GM19025 (cell line): ENCODE data around the gene FSTL5.

Experiments
- ATAC-seq: cut with Tn5 transposase; IDR thresholded peaks from one replicate; pipeline ENCODE4 v1.9.1; 2021; ENCODE audit warnings: mild to moderate bottlenecking, low read depth, moderate library complexity; ENCODE audit not compliant: unreplicated experiment

The FSTL5 gene

DNA sequence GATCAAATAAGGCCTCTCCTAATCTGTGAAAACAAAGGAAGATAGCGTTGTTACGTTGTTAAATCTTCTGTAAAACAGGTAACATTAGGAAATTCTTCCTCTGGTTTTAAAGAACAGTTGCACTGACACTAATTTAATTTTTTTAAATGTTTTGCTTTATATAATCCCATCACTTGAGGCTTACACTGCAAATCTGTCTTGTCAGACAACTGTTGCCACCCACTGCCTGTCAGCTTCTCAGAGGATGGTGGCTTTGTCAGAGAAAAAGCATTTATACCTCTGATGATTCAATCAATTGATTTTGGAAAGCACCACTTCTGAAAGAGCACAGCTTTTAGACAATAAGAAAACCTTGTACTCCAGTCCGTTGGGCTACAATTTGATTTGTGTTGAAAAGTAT lies 799.1 kb downstream of the FSTL5 start:
- ATAC-seq: no peak

DNA sequence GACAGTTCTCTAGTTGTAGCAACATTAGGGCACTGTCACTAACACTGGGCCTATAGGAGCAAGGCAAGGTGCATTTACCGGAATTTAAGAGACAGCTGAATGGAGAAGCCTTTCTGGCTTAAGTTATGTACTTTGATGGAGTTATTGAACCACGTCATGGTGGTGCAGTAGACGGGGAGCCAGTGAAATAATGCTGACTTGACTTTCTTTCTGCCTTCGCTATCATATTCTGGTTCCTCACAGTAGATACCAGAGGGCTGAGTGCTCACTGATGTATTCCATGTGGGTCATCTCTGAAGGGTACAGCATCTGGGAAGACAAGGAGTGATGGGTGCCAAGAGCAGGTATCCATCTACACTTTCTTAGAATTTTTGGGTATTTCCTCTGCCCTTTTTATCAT lies 802.8 kb downstream of the FSTL5 start:
- no peak for ATAC-seq

DNA sequence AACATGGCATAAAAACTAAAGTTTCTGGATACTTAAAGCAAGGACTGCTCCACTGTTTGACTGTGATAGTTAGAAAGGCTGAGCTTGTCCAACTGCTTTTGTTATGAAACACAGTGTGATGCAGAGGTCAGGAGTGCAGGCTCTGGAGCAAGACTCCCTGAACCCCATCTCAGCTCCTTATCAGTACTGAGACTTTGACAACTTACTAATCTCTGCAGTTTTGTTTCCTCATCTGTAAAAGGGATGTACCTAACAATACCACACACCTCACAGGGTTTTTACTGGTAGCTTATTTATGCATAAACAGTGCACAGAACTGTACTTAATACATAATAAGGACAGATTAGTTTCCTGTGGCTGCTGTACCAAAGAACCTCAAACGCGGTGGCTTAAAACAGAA lies 804.3 kb downstream of the FSTL5 start:
- ATAC-seq: no peak

DNA sequence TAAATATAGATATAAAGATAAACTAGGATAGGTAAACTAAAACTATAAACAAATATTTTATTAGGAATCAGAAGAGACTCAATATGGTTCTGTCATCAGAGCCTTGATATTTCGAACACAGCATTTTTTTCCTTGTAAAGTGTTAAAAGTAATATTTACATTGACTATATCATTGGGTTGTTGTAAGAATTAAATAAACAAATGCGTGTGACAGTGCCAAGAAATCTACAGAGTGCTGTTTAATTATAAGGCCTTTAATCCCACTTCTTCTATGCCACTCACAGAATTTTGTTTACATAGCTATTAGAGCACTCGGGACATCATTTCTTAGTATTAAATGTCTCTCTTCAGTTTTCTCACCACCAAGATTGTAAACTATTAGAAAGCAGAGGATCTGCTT lies 807.4 kb downstream of the FSTL5 start:
- ATAC-seq: no peak

DNA sequence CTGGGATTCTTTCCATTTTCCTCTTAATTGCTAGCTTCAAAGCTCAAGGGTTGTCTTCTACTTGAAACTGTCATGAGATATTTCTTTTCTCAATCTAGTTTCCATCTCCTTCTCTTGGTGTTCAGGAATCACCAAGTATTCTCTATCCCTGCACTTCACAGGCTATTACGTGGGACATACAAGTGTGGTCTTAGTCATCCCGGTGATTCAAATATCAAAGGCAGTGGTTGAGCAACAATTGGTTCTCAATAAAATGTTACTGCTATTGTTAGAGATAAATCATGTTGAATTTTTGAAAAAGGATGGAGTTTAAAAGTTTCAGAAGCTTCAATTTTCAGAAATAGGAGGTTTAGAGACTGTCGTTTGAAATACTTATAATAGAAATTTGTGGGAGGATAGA lies 812.9 kb downstream of the FSTL5 start:
- ATAC-seq: no peak

DNA sequence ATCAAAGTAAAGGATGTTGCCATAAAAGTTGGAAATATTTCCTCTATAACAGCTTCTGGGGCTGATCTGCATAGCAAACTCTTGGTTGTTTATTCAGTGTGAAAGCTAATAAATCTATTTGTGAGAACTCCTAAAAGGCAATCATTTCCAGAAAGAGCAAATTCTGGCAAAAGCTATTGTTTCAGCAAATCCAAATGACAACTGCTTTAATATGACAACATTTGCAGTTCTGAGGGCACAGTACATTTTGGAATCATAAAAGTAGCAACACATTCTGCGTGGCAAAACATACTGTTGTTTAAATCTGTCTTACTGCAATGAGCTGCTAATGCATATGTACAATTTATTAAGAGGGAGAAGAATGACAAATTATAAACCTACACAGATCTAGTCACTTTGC lies 818.1 kb downstream of the FSTL5 start:
- ATAC-seq: no peak

DNA sequence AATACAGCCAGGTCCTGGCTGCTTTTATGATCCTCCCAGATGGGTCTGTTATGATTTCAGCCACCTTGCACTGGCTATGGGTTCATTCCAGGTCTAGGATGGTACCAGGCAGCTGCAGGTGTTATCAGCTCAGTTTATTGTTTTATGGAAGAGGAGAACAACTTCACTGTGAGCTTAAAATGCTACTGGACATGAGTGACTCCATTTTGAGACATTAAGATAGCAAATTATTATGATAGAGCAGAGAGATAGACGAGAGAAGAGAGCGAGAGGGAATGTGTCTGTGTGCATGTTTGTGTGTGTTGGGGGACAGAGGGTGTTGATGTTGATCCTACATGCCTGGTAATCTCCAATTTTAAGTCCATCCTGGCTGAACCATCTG lies 820.2 kb downstream of the FSTL5 start:
- no peak for ATAC-seq

DNA sequence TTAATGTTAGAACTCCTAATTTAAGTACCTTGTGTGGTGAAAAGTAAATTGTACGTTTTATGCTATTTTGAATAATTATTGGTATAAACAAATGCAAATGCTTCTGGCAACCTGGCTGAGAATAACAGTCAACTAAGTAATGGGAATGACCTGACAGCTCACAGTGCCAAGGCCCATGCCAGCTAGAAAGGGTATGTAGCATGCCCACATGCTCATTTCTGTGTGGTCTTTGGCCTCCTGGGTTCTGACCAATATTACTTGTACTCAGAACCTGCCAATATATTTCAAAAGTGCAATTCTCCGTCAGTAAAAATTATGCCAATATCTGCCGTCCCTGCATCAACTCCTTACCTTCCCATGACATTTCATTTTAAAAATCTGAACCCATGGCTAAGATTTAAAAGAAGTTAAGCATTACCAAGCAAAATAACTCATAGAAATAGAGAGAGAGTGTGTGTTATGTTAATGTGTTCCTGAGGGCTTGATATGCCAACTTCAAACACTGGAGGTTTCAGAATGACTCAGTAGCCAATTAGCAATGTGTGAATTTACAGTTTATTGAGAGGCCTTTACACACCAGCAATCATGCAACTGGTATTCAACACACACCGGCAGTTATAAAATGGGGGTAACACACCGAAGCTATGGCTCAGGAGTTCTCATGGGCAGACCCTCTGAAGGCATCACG lies 820.8 kb downstream of the FSTL5 start:
- ATAC-seq: no peak

DNA sequence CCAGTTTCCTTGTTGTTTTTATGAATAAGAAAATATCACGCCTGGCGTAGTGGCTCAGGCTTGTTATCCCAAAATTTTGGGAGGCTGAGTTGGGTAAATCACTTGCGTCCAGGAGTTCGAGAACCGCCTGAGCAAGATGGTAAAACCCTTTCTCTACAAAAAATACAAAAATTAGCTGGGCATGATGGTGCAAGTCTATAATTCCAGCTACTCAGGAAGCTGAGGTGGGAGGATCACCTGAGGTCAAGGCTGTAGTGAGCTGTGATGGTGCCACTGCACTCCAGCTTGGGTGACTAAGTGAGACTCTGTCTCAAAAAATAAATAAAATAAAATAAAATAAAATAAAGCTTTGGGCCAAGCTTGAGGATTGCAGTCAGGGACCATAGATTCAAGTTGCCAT lies 827.2 kb downstream of the FSTL5 start:
- no peak for ATAC-seq

DNA sequence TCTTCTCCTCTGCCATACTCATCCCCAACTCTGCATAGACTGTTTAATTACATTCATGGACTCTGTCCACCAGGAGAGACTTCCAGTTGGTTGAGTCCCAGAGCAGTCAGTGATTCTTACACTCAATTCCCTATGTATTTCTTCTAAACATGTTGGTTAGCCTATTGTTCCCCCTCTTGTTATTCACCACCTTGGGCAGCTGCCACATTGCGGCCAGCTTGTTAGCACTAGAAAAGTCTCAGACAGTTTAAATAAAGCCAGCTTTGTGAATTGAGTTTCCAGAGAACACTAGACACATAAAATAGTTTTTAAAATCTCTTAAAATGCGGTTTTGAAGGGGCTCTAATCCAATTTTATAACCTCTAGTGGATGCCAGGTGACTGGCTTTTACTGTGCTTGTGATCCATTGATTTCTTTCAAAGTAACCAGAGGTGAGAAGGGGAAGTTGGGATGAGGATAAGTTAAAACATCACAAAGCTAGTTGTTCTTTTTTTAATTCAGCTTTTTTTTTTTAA lies 827.7 kb downstream of the FSTL5 start:
- ATAC-seq: no peak
